ENCODE data around the gene ZP3.
"Not testable (repeated sequence)": the region's sequence is repeated elsewhere in the genome, so short reads cannot be mapped to it uniquely, and the experiment has no call there.

ZP3 gene

DNA sequence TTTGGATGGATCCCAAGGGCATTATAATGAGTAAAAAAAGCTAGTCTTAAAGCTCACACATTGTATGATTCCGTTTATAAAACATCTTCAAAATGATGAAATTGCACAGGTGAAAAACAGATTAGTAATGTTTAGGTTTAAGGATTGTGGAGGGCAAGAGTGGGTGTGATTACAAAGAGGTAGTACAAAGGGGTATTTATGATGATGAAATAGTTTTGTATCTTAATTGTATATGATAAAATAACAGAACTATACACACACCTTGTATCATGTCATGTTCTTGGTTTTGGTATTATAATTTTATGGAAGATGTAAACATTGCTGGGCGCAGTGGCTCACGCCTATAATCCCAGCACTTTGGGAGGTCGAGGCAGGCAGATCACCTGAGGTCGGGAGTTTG is 12.5 kb upstream of the ZP3 start:
- Histone ChIP-seq H2AFZ (ENCODE audit: low read length) (no peak overlapping the region), H3K27me3 (ENCODE audit: control insufficient read depth in 3 of 3, insufficient read depth in 3 of 3, low read depth in 1 of 3, low read length in 3 of 3) (no peaks in the 10 kb centered on the region), H3K4me3 (ENCODE audit: low read length in 2 of 2) (no peak overlapping the region), H3K9ac (ENCODE audit: low read depth, low read length, poor library complexity) (no peak overlapping the region), H3K18ac (ENCODE audit: low read length) (no peak overlapping the region), H2BK15ac (ENCODE audit: low read length) (no peak overlapping the region), H3K14ac (ENCODE audit: low read length) (no peak overlapping the region), H3K36me3 (replicated peaks in 1 of 2; ENCODE audit: control insufficient read depth in 2 of 2, insufficient read depth in 2 of 2, low read length in 2 of 2) (no peaks in the 10 kb centered on the region), H3K79me1 (ENCODE audit: low read depth, low read length) (no peaks in the 10 kb centered on the region), H3K4me2 (ENCODE audit: insufficient read depth, low read length, poor library complexity, severe bottlenecking) (no peak overlapping the region), H2BK5ac (ENCODE audit: low read length) (no peak overlapping the region), H2BK12ac (ENCODE audit: low read length) (no peak overlapping the region), H3K4ac (ENCODE audit: low read length) (no peak overlapping the region), H2BK120ac (ENCODE audit: low read depth, low read length) (no peak overlapping the region), H4K8ac (ENCODE audit: low read depth, low read length) (no peak overlapping the region), H3K27ac (replicated peaks; ENCODE audit: low read length) (no peak overlapping the region), H3K23ac (ENCODE audit: low read depth, low read length, poor library complexity) (no peak overlapping the region), H2AK5ac (ENCODE audit: low read depth, low read length) (no peak overlapping the region), H3K9me3 (replicated peaks in 1 of 2; ENCODE audit: control insufficient read depth in 2 of 2, insufficient read depth in 1 of 2, low read depth in 1 of 2, low read length in 2 of 2) (no peaks in the 10 kb centered on the region), H3K4me1 (ENCODE audit: control insufficient read depth in 2 of 2, insufficient read depth in 1 of 2, low read depth in 1 of 2, low read length in 2 of 2) (peaks cover 3 to 14% of the 10 kb centered on the region in 2 donors), H4K91ac (ENCODE audit: low read depth, low read length, poor library complexity) (no peak overlapping the region)
- no peak for DNase-seq (ENCODE audit: low spot score)
- WGBS, 2 donors (ENCODE audit: extremely low coverage in 2 of 2, insufficient read length in 2 of 2, insufficient replicate concordance in 1 of 2): no CpG with 5 or more reads among the region's 5 CpGs

DNA sequence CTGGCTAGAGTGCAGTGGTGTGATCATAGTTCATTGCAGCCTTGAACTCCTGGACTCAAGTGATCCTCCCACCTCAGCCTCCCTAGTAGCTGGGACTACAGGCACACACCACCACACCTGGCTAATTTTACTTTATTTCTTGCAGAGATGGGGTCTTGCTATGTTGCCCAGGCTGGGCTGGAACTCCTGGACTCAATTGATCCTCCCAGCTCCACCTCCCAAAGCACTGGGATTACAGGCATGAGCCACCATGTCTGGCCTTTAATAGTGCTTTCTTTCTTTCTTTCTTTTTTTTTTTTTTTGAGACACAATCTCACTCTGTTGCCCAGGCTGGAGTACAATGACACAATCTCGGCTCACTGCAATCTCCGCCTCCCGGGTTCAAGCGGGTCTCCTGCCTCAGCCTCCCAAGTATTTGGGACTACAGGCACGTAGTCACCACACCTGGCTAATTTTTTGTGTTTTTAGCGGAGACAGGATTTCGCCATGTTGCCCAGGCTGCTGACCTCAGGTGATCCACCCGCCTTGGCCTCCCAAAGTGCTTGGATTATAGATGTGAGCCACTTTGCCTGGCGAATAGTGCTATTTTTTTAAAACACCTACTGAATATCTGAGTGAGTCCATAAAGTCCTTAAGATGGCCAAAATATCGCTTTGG is 7.0 kb upstream of the ZP3 start:
- not testable (repeated sequence) for H3K9ac ChIP-seq (ENCODE audit: low read depth, low read length, poor library complexity); H3K9me3 ChIP-seq (replicated peaks in 1 of 2; ENCODE audit: control insufficient read depth in 2 of 2, insufficient read depth in 1 of 2, low read depth in 1 of 2, low read length in 2 of 2); DNase-seq (ENCODE audit: low spot score); H3K27ac ChIP-seq (replicated peaks; ENCODE audit: low read length); H2AK5ac ChIP-seq (ENCODE audit: low read depth, low read length); H2BK15ac ChIP-seq (ENCODE audit: low read length); H2BK120ac ChIP-seq (ENCODE audit: low read depth, low read length); H3K4me1 ChIP-seq (ENCODE audit: control insufficient read depth in 2 of 2, insufficient read depth in 1 of 2, low read depth in 1 of 2, low read length in 2 of 2); H3K23ac ChIP-seq (ENCODE audit: low read depth, low read length, poor library complexity); H4K8ac ChIP-seq (ENCODE audit: low read depth, low read length); H2AFZ ChIP-seq (ENCODE audit: low read length); H3K79me1 ChIP-seq (ENCODE audit: low read depth, low read length); H3K4me2 ChIP-seq (ENCODE audit: insufficient read depth, low read length, poor library complexity, severe bottlenecking); H4K91ac ChIP-seq (ENCODE audit: low read depth, low read length, poor library complexity); H2BK5ac ChIP-seq (ENCODE audit: low read length); H2BK12ac ChIP-seq (ENCODE audit: low read length); H3K27me3 ChIP-seq (ENCODE audit: control insufficient read depth in 3 of 3, insufficient read depth in 3 of 3, low read depth in 1 of 3, low read length in 3 of 3); H3K4me3 ChIP-seq (ENCODE audit: low read length in 2 of 2); H3K4ac ChIP-seq (ENCODE audit: low read length); H3K18ac ChIP-seq (ENCODE audit: low read length); H3K36me3 ChIP-seq (replicated peaks in 1 of 2; ENCODE audit: control insufficient read depth in 2 of 2, insufficient read depth in 2 of 2, low read length in 2 of 2); H3K14ac ChIP-seq (ENCODE audit: low read length)
- no CpG with 5 or more reads among the region's 10 CpGs for WGBS, 2 donors (ENCODE audit: extremely low coverage in 2 of 2, insufficient read length in 2 of 2, insufficient replicate concordance in 1 of 2)

DNA sequence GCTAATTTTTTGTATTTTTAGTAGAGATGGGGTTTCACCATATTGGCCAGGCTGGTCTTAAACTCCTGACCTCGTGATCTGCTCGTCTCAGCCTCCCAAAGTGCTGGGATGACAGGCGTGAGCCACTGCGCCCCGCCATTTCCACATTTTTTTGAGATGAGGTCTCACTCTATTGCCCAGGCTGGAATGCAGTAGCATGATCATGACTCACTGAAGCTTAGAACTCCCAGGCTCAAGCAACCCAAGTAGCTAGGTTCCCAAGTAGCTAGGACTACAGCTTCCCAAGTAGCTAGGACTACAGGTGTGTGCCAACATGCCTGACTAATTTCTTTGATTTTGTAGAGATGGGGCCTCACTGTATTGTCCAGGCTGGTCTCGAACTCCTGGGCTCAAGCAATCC is 3.7 kb upstream of the ZP3 start:
- not testable (repeated sequence) for H3K79me1 ChIP-seq (ENCODE audit: low read depth, low read length); H3K23ac ChIP-seq (ENCODE audit: low read depth, low read length, poor library complexity); H3K14ac ChIP-seq (ENCODE audit: low read length); H3K27ac ChIP-seq (replicated peaks; ENCODE audit: low read length); H2BK5ac ChIP-seq (ENCODE audit: low read length); H3K36me3 ChIP-seq (replicated peaks in 1 of 2; ENCODE audit: control insufficient read depth in 2 of 2, insufficient read depth in 2 of 2, low read length in 2 of 2); H3K9ac ChIP-seq (ENCODE audit: low read depth, low read length, poor library complexity); H3K27me3 ChIP-seq (ENCODE audit: control insufficient read depth in 3 of 3, insufficient read depth in 3 of 3, low read depth in 1 of 3, low read length in 3 of 3); H2BK12ac ChIP-seq (ENCODE audit: low read length); H2BK15ac ChIP-seq (ENCODE audit: low read length); H3K18ac ChIP-seq (ENCODE audit: low read length); H3K9me3 ChIP-seq (replicated peaks in 1 of 2; ENCODE audit: control insufficient read depth in 2 of 2, insufficient read depth in 1 of 2, low read depth in 1 of 2, low read length in 2 of 2); H4K8ac ChIP-seq (ENCODE audit: low read depth, low read length); H2AK5ac ChIP-seq (ENCODE audit: low read depth, low read length); H4K91ac ChIP-seq (ENCODE audit: low read depth, low read length, poor library complexity); H3K4me1 ChIP-seq (ENCODE audit: control insufficient read depth in 2 of 2, insufficient read depth in 1 of 2, low read depth in 1 of 2, low read length in 2 of 2); H2BK120ac ChIP-seq (ENCODE audit: low read depth, low read length); H3K4ac ChIP-seq (ENCODE audit: low read length); H2AFZ ChIP-seq (ENCODE audit: low read length); DNase-seq (ENCODE audit: low spot score); H3K4me2 ChIP-seq (ENCODE audit: insufficient read depth, low read length, poor library complexity, severe bottlenecking); H3K4me3 ChIP-seq (ENCODE audit: low read length in 2 of 2)
- no CpG with 5 or more reads among the region's 6 CpGs for WGBS, 2 donors (ENCODE audit: extremely low coverage in 2 of 2, insufficient read length in 2 of 2, insufficient replicate concordance in 1 of 2)

DNA sequence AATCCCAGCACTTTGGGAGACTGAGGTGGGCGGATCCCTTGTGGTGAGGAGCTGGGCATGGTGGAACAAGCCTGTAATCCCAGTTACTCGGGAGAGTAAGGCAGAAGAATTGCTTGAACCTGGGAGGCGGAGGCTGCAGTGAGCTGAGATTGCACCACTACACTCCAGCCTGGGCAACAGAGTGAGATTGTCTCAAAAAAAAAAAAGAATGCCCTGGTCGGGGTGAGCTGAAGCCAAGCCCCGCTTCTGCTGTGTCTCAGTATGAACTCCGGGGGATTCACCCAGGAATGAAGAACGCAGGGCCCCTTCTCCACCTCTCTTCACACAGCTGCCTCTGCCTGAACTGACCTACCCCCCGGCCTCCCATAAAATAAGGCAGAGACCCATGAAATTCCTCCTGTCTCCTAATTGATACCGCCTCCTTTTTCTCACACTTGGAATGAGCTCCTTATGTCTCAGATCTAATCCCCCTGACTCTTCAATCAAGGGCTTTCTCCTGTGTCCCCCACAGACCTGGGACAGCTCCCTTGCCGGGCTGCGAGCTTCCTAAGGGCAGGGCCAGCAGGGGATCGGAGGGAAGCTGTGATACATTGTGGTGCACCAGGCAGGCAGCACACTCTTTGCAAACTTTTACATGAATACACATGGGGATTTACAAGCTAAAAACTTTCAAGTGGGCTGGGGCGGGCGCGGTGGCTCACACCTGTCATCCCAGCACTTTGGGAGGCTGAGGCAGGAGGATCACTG is 911 bp upstream of the ZP3 start:
- no CpG with 5 or more reads among the region's 15 CpGs for WGBS, 2 donors (ENCODE audit: extremely low coverage in 2 of 2, insufficient read length in 2 of 2, insufficient replicate concordance in 1 of 2)
- Histone ChIP-seq H2BK5ac (ENCODE audit: low read length) (no peak overlapping the region), H3K36me3 (replicated peaks in 1 of 2; ENCODE audit: control insufficient read depth in 2 of 2, insufficient read depth in 2 of 2, low read length in 2 of 2) (no peaks in the 10 kb centered on the region), H3K9ac (ENCODE audit: low read depth, low read length, poor library complexity) (no peak overlapping the region), H2BK12ac (ENCODE audit: low read length) (no peak overlapping the region), H3K23ac (ENCODE audit: low read depth, low read length, poor library complexity) (no peak overlapping the region), H3K4me3 (ENCODE audit: low read length in 2 of 2) (no peak overlapping the region), H3K4ac (ENCODE audit: low read length) (no peak overlapping the region), H4K91ac (ENCODE audit: low read depth, low read length, poor library complexity) (no peak overlapping the region), H2AK5ac (ENCODE audit: low read depth, low read length) (no peak overlapping the region), H2BK120ac (ENCODE audit: low read depth, low read length) (no peak overlapping the region), H2BK15ac (ENCODE audit: low read length) (no peak overlapping the region), H3K27ac (replicated peaks; ENCODE audit: low read length) (no peak overlapping the region), H3K9me3 (replicated peaks in 1 of 2; ENCODE audit: control insufficient read depth in 2 of 2, insufficient read depth in 1 of 2, low read depth in 1 of 2, low read length in 2 of 2) (no peaks in the 10 kb centered on the region), H2AFZ (ENCODE audit: low read length) (no peak overlapping the region), H3K4me2 (ENCODE audit: insufficient read depth, low read length, poor library complexity, severe bottlenecking) (no peak overlapping the region), H3K79me1 (ENCODE audit: low read depth, low read length) (no peaks in the 10 kb centered on the region), H3K18ac (ENCODE audit: low read length) (no peak overlapping the region), H3K14ac (ENCODE audit: low read length) (no peak overlapping the region), H3K4me1 (ENCODE audit: control insufficient read depth in 2 of 2, insufficient read depth in 1 of 2, low read depth in 1 of 2, low read length in 2 of 2) (peaks cover 4 to 8% of the 10 kb centered on the region in 2 donors), H4K8ac (ENCODE audit: low read depth, low read length) (no peak overlapping the region), H3K27me3 (ENCODE audit: control insufficient read depth in 3 of 3, insufficient read depth in 3 of 3, low read depth in 1 of 3, low read length in 3 of 3) (peaks cover 0 to 3% (median 0%) of the 10 kb centered on the region in 3 experiments)
- DNase-seq (ENCODE audit: low spot score): no peak
